Measurements from ENCODE around the gene RIBC1.

- TF ChIP-seq CTCF (conservative IDR thresholded peaks at IDR 0.05; ENCODE audit: low read length) (no peak), EZH2phosphoT487 (IDR thresholded peaks at IDR 0.05; ENCODE audit: borderline replicate concordance, low read depth, low read length) (no peak)
These were observed 19.1 kb upstream of the RIBC1 start for GRCh38 chrX:53403535-53403934.
